HG03354 (cell line): Measurements from ENCODE around the gene DAPP1.

Source experiments
- ATAC-seq: cut with Tn5 transposase; IDR thresholded peaks from one replicate; pipeline ENCODE4 v1.9.1; 2021; ENCODE audit warnings: mild to moderate bottlenecking; ENCODE audit not compliant: unreplicated experiment, poor library complexity, severe bottlenecking

DAPP1 gene

GRCh38 chr4:99852199-99852749, 35.6 kb downstream of the DAPP1 start:
- ATAC-seq = no peak

- no peak for ATAC-seq
Observed at GRCh38 chr4:99853190-99853589, 36.6 kb downstream of the DAPP1 start.

GRCh38 chr4:99853999-99854398, 37.4 kb downstream of the DAPP1 start:
- no peak for ATAC-seq

GRCh38 chr4:99855678-99856077, 39.1 kb downstream of the DAPP1 start:
- ATAC-seq = peak; percentile 55

- ATAC-seq = no peak
Observed at GRCh38 chr4:99856166-99856565, 39.5 kb downstream of the DAPP1 start.

- no peak for ATAC-seq
Observed at GRCh38 chr4:99857307-99857706, 40.7 kb downstream of the DAPP1 start.

GRCh38 chr4:99859618-99860017, 43.0 kb downstream of the DAPP1 start:
- peak; percentile 41 for ATAC-seq

GRCh38 chr4:99860521-99860920, 43.9 kb downstream of the DAPP1 start:
- ATAC-seq = no peak

GRCh38 chr4:99861120-99861905, 44.7 kb downstream of the DAPP1 start:
- peak; percentile 70 for ATAC-seq

- no peak for ATAC-seq
Observed at GRCh38 chr4:99863804-99864203, 47.2 kb downstream of the DAPP1 start.

GRCh38 chr4:99868126-99868596, 51.5 kb downstream of the DAPP1 start:
- peak; percentile 76 for ATAC-seq

- no peak for ATAC-seq
Observed at GRCh38 chr4:99872570-99872969, 55.9 kb downstream of the DAPP1 start.

GRCh38 chr4:99875071-99875470, 58.4 kb downstream of the DAPP1 start:
- no peak for ATAC-seq

GRCh38 chr4:99876946-99877345, 60.3 kb downstream of the DAPP1 start:
- ATAC-seq = no peak

GRCh38 chr4:99878604-99879003, 62.0 kb downstream of the DAPP1 start:
- ATAC-seq = peak; percentile 74

- no peak for ATAC-seq
Observed at GRCh38 chr4:99879458-99879857, 62.8 kb downstream of the DAPP1 start.

- ATAC-seq = peak; percentile 62
Observed at GRCh38 chr4:99885063-99885664, 68.5 kb downstream of the DAPP1 start.

- ATAC-seq = no peak
Observed at GRCh38 chr4:99885687-99886086, 69.1 kb downstream of the DAPP1 start.

- ATAC-seq = no peak
Observed at GRCh38 chr4:99886146-99886545, 69.5 kb downstream of the DAPP1 start.

GRCh38 chr4:99887837-99888236, 71.2 kb downstream of the DAPP1 start:
- ATAC-seq = no peak

GRCh38 chr4:99891351-99891750, 74.7 kb downstream of the DAPP1 start:
- no peak for ATAC-seq
